CD14-positive monocyte (primary cell): ENCODE results near the gene MYO5B. TPM values are rescaled to one million over a fixed set of nuclear protein-coding genes. Genes with fewer than 3 reads are reported as not detected.
A peak's percentile ranks its signal among the peaks of the same experiment; 100 is the strongest.

Source experiments
- DNase-seq, 3 donors: peaks; one replicate each; pipeline ENCODE4 v3.0.0-alpha.2; 2011 to 2022
- H2AFZ ChIP-seq: 2 replicates; pipeline ENCODE4 v1.6.0; 2012; ENCODE audit warnings: mild to moderate bottlenecking, low read depth, low read length, inconsistent platforms; ENCODE audit not compliant: insufficient read depth, poor library complexity, severe bottlenecking
- H3K27ac ChIP-seq, 2 donors: 1 replicate in 1 of 2; 2 replicates in 1 of 2; pipeline ENCODE4 v1.5.1; 2012 to 2013; ENCODE audit warnings: low read length in 2 of 2, control low read depth in 1 of 2, inconsistent platforms in 1 of 2, low read depth in 1 of 2, mild to moderate bottlenecking in 1 of 2
- H3K27me3 ChIP-seq, 2 donors: one replicate each; pipeline versions ENCODE4 v1.6.0 to v1.6.1; 2011 to 2013; ENCODE audit warnings: low read length in 2 of 2; ENCODE audit not compliant: control insufficient read depth in 2 of 2, insufficient read depth in 2 of 2
- H3K36me3 ChIP-seq, 2 donors: replicated peaks in 1 of 2; 1 replicate in 1 of 2; 2 replicates in 1 of 2; pipeline versions ENCODE4 v1.5.1 to v1.6.1; 2012 to 2013; ENCODE audit warnings: low read length in 2 of 2, control low read depth in 1 of 2, inconsistent platforms in 1 of 2, mild to moderate bottlenecking in 1 of 2; ENCODE audit not compliant: insufficient read depth in 2 of 2, control insufficient read depth in 1 of 2
- H3K4me1 ChIP-seq, 2 donors: 1 replicate in 1 of 2; 2 replicates in 1 of 2; pipeline versions ENCODE4 v1.5.1 to v1.6.1; 2012 to 2013; ENCODE audit warnings: low read length in 2 of 2, control low read depth in 1 of 2, inconsistent platforms in 1 of 2, mild to moderate bottlenecking in 1 of 2, moderate library complexity in 1 of 2; ENCODE audit not compliant: insufficient read depth in 2 of 2, control insufficient read depth in 1 of 2
- H3K4me2 ChIP-seq: replicated peaks from 2 replicates; pipeline ENCODE3; 2012; ENCODE audit warnings: low read length, moderate library complexity, mild to moderate bottlenecking; ENCODE audit not compliant: poor library complexity, severe bottlenecking; ENCODE audit errors: extremely low read depth
- H3K4me3 ChIP-seq, 3 experiments: fragments of 200-600 bp in 1 of 3; sonication (generic) in 1 of 3; replicated peaks in 1 of 3; 1 replicate in 2 of 3; 2 replicates in 1 of 3; pipeline ENCODE4 v1.5.1; 2011 to 2013; ENCODE audit warnings: low read length in 3 of 3, mild to moderate bottlenecking in 3 of 3, control low read depth in 2 of 3, low read depth in 2 of 3, inconsistent platforms in 1 of 3, moderate library complexity in 1 of 3
- H3K79me2 ChIP-seq: 2 replicates; pipeline ENCODE4 v1.6.0; 2012; ENCODE audit warnings: mild to moderate bottlenecking, control low read depth, inconsistent platforms, low read length, moderate library complexity; ENCODE audit not compliant: insufficient read depth
- H3K9ac ChIP-seq: 2 replicates; pipeline ENCODE4 v1.6.0; 2017; ENCODE audit warnings: low read length, mild to moderate bottlenecking; ENCODE audit not compliant: insufficient read depth, poor library complexity, severe bottlenecking
- H3K9me3 ChIP-seq, 2 donors: replicated peaks in 1 of 2; 1 replicate in 1 of 2; 2 replicates in 1 of 2; pipeline versions ENCODE4 v1.5.1 to v1.6.1; 2012 to 2013; ENCODE audit warnings: low read length in 2 of 2, control low read depth in 1 of 2; ENCODE audit not compliant: control insufficient read depth in 1 of 2, insufficient read depth in 1 of 2
- H4K20me1 ChIP-seq: 2 replicates; pipeline ENCODE4 v1.6.0; 2012; ENCODE audit warnings: mild to moderate bottlenecking, low read length, control low read depth, moderate library complexity; ENCODE audit not compliant: insufficient read depth
- H3K27ac Mint-ChIP-seq, 7 donors: one replicate each; pipeline ENCODE4 v1.8.0; 2020; ENCODE audit warnings: mild to moderate bottlenecking in 7 of 7, mixed read lengths in 7 of 7, moderate library complexity in 6 of 7, inconsistent platforms in 2 of 7
- H3K27me3 Mint-ChIP-seq, 3 donors: one replicate each; pipeline ENCODE4 v1.8.0; 2021 to 2022; ENCODE audit warnings: low read depth in 3 of 3, mild to moderate bottlenecking in 3 of 3, mixed read lengths in 3 of 3, moderate library complexity in 3 of 3, inconsistent platforms in 1 of 3
- H3K36me3 Mint-ChIP-seq, 2 donors: one replicate each; pipeline ENCODE4 v1.8.0; 2020; ENCODE audit warnings: mixed read lengths in 2 of 2, inconsistent platforms in 1 of 2, mild to moderate bottlenecking in 1 of 2
- H3K4me1 Mint-ChIP-seq: one replicate; pipeline ENCODE4 v1.8.0; 2020; ENCODE audit warnings: mild to moderate bottlenecking, mixed read lengths
- H3K4me3 Mint-ChIP-seq, 2 donors: one replicate each; pipeline ENCODE4 v1.8.0; 2020; ENCODE audit warnings: mild to moderate bottlenecking in 2 of 2, mixed read lengths in 2 of 2, moderate library complexity in 1 of 2
- H3K9me3 Mint-ChIP-seq, 7 donors: one replicate each; pipeline ENCODE4 v1.8.0; 2020 to 2022; ENCODE audit warnings: mixed read lengths in 7 of 7, mild to moderate bottlenecking in 6 of 7, moderate library complexity in 6 of 7, inconsistent platforms in 2 of 7
- CTCF ChIP-seq: fragments of 200-600 bp; IDR thresholded peaks from one replicate; pipeline ENCODE4 v1.8.0; 2022; ENCODE audit warnings: antibody characterized with exemption, mild to moderate bottlenecking
- WGBS: methylation state at CpG from one replicate; pipeline ENCODE4 v1.1.5; 2013; ENCODE audit warnings: missing lambda C conversion rate; ENCODE audit not compliant: insufficient coverage; 5-methylcytosine and 5-hydroxymethylcytosine counted together
- intact Hi-C, 2 donors: fragments of 100-400 bp; cut with micrococcal nuclease; formaldehyde crosslinking; loops; one replicate each; pipeline versions ENCODE4 v1.15.0 to v1.15.1; 2023
- polyA plus RNA-seq, 3 donors: library from polyadenylated mRNA; depleted of rRNA in 1 of 3; unstranded in 2 of 3; stranded (reverse) in 1 of 3; fragments of 300-500 nt in 2 of 3; fragments of >200 nt in 1 of 3; fragmentation: Illumina TruSeq in 2 of 3; gene quantifications; 1 replicate in 2 of 3; 2 replicates in 1 of 3; pipeline ENCODE4 v1.2.3, GENCODE V29; 2012 to 2021

The MYO5B gene
- polyA plus RNA-seq, 3 donors = 0.04 TPM; not detected in 2

- Mint-ChIP-seq H3K4me3 (no peak overlapping the region), H3K27ac (peak overlapping the region in 2 of 7 donors; percentile 36 to 75), H3K36me3 (no peaks in the 10 kb centered on the region), H3K4me1 (no peaks in the 10 kb centered on the region), H3K27me3 (peaks cover 1 to 8% (median 5%) of the 10 kb centered on the region in 3 donors), H3K9me3 (no peaks in the 10 kb centered on the region)
- WGBS = 91% methylated on average over 7 of the region's 8 CpGs
- Histone ChIP-seq H3K4me2 (no peak overlapping the region), H4K20me1 (no peaks in the 10 kb centered on the region), H3K9me3 (no peaks in the 10 kb centered on the region), H3K36me3 (no peaks in the 10 kb centered on the region), H3K9ac (no peak overlapping the region), H3K27me3 (no peaks in the 10 kb centered on the region), H2AFZ (no peak overlapping the region), H3K27ac (no peak overlapping the region), H3K79me2 (no peaks in the 10 kb centered on the region), H3K4me3 (no peak overlapping the region), H3K4me1 (no peaks in the 10 kb centered on the region)
- intact Hi-C loops = no loop called here
- DNase-seq = no peak
- TF ChIP-seq CTCF = no peak
Measured at GRCh38 chr18:49847524-49847923, 347.4 kb downstream of the MYO5B start.

- Histone ChIP-seq H3K4me2 (no peak overlapping the region), H3K4me3 (no peak overlapping the region), H4K20me1 (no peaks in the 10 kb centered on the region), H3K9me3 (no peaks in the 10 kb centered on the region), H3K36me3 (no peaks in the 10 kb centered on the region), H3K79me2 (no peaks in the 10 kb centered on the region), H3K4me1 (no peaks in the 10 kb centered on the region), H3K27me3 (no peaks in the 10 kb centered on the region), H2AFZ (no peak overlapping the region), H3K9ac (no peak overlapping the region), H3K27ac (no peak overlapping the region)
- Mint-ChIP-seq H3K27ac (peak overlapping the region in 1 of 7 donors; percentile 36), H3K9me3 (no peaks in the 10 kb centered on the region), H3K36me3 (no peaks in the 10 kb centered on the region), H3K4me3 (no peak overlapping the region), H3K4me1 (no peaks in the 10 kb centered on the region), H3K27me3 (peaks cover 1 to 8% (median 5%) of the 10 kb centered on the region in 3 donors)
- intact Hi-C loops = no loop called here
- WGBS = 85% methylated on average over 6 of the region's 10 CpGs
- no peak for DNase-seq
- TF ChIP-seq CTCF = no peak
Measured at GRCh38 chr18:49846718-49847470, 348.1 kb downstream of the MYO5B start.
